H1 (cell line): ENCODE measurements around the gene CAMK2D. TPM values are rescaled to one million over a fixed set of nuclear protein-coding genes. Genes with fewer than 3 reads are reported as not detected.

Experiments used
- CTCF ChIA-PET: fragments of 300-600 bp; sonication (Branson Sonifier 250); formaldehyde crosslinking; loops from one replicate; lab custom pipeline; 2021; ENCODE audit not compliant: partially characterized antibody; lab: Charles Lee
- POLR2A ChIA-PET: fragments of 300-600 bp; sonication (Branson Sonifier 250); formaldehyde crosslinking; loops from one replicate; lab custom pipeline; 2021; ENCODE audit warnings: inconsistent platforms; ENCODE audit not compliant: partially characterized antibody; lab: Charles Lee
- DNase-seq, 2 experiments: peaks; one replicate each; pipeline versions ENCODE4 v3.0.0 to v3.0.0-alpha.2; 2010 to 2022; ENCODE audit warnings: low spot score in 2 of 2, low read depth in 1 of 2, mixed read lengths in 1 of 2
- FAIRE-seq: peaks from 2 replicates; lab custom pipeline; 2011; peaks lifted over from hg19 to GRCh38; lab: Jason Lieb, UNC
- H2AFZ ChIP-seq: 2 replicates; pipeline ENCODE4 v1.8.1; 2012; ENCODE audit warnings: low read length, inconsistent platforms
- H2AK5ac ChIP-seq: 2 replicates; pipeline ENCODE4 v1.6.1; 2013; ENCODE audit warnings: low read depth, low read length
- H2BK120ac ChIP-seq: replicated peaks from 2 replicates; pipeline ENCODE3; 2013; ENCODE audit warnings: low read depth, low read length, inconsistent platforms
- H2BK12ac ChIP-seq: 2 replicates; pipeline ENCODE4 v1.6.1; 2013; ENCODE audit warnings: low read depth, low read length
- H2BK15ac ChIP-seq: 2 replicates; pipeline ENCODE4 v1.6.1; 2013; ENCODE audit warnings: low read length
- H2BK20ac ChIP-seq: 2 replicates; pipeline ENCODE4 v1.6.1; 2013; ENCODE audit warnings: low read length
- H2BK5ac ChIP-seq: 2 replicates; pipeline ENCODE4 v1.6.1; 2013; ENCODE audit warnings: low read depth, low read length
- H3K14ac ChIP-seq: 2 replicates; pipeline ENCODE4 v1.6.1; 2013; ENCODE audit warnings: inconsistent platforms; ENCODE audit not compliant: insufficient read length
- H3K18ac ChIP-seq: 2 replicates; pipeline ENCODE4 v1.6.1; 2013; ENCODE audit warnings: low read length; ENCODE audit errors: extremely low read depth
- H3K23ac ChIP-seq: 2 replicates; pipeline ENCODE4 v1.6.1; 2013; ENCODE audit warnings: inconsistent platforms; ENCODE audit not compliant: insufficient read length
- H3K23me2 ChIP-seq: 2 replicates; pipeline ENCODE4 v1.6.1; 2013; ENCODE audit warnings: low read depth, low read length
- H3K27ac ChIP-seq: 2 replicates; pipeline ENCODE4 v1.6.1; 2011; ENCODE audit warnings: low read depth, low read length, inconsistent platforms
- H3K27me3 ChIP-seq, 4 experiments: replicated peaks in 1 of 4; 1 replicate in 1 of 4; 2 replicates in 3 of 4; pipeline versions ENCODE4 v1.6.1 to v1.8.1; 2011 to 2013; ENCODE audit warnings: low read length in 3 of 4, mild to moderate bottlenecking in 3 of 4, inconsistent platforms in 2 of 4, mixed read lengths in 2 of 4, moderate library complexity in 1 of 4; ENCODE audit not compliant: control insufficient read depth in 3 of 4, insufficient read depth in 3 of 4; ENCODE audit errors: extremely low read depth in 1 of 4
- H3K36me3 ChIP-seq, 4 experiments: 2 replicates each; pipeline versions ENCODE4 v1.6.1 to v1.8.1; 2011 to 2013; ENCODE audit warnings: mild to moderate bottlenecking in 4 of 4, low read length in 3 of 4, moderate library complexity in 2 of 4, control low read depth in 1 of 4, inconsistent platforms in 1 of 4; ENCODE audit not compliant: insufficient read depth in 4 of 4, control insufficient read depth in 2 of 4
- H3K4ac ChIP-seq: replicated peaks from 2 replicates; pipeline ENCODE3; 2013; ENCODE audit warnings: low read length, low read depth, mixed read lengths, inconsistent platforms; ENCODE audit not compliant: insufficient read length
- H3K4me1 ChIP-seq, 4 experiments: replicated peaks in 1 of 4; 1 replicate in 1 of 4; 2 replicates in 3 of 4; pipeline versions ENCODE4 v1.6.1 to v1.8.1; 2011 to 2013; ENCODE audit warnings: low read length in 3 of 4, inconsistent platforms in 2 of 4, mixed read lengths in 1 of 4; ENCODE audit not compliant: insufficient read depth in 4 of 4, control insufficient read depth in 3 of 4
- H3K4me2 ChIP-seq, 2 experiments: 2 replicates each; pipeline versions ENCODE4 v1.6.1 to v1.8.1; 2011 to 2013; ENCODE audit warnings: low read depth in 2 of 2, low read length in 2 of 2, control low read depth in 1 of 2, inconsistent platforms in 1 of 2, mild to moderate bottlenecking in 1 of 2; ENCODE audit not compliant: insufficient read depth in 1 of 2
- H3K4me3 ChIP-seq, 4 experiments: fragments of 200-600, 300-600 bp in 1 of 4; sonication (generic), shearing (Covaris generic), sonication (Bioruptor Twin) in 1 of 4; 2 replicates each; pipeline versions ENCODE4 v1.5.1 to v1.8.1; 2011 to 2016; ENCODE audit warnings: low read length in 4 of 4, low read depth in 3 of 4, control low read depth in 2 of 4, inconsistent platforms in 2 of 4, mild to moderate bottlenecking in 2 of 4, mixed read lengths in 1 of 4, moderate library complexity in 1 of 4; ENCODE audit not compliant: insufficient read depth in 2 of 4; ENCODE audit errors: extremely low read depth in 1 of 4
- H3K56ac ChIP-seq: replicated peaks from 2 replicates; pipeline ENCODE3; 2013; ENCODE audit warnings: low read depth, mild to moderate bottlenecking, mixed read lengths, low read length, inconsistent platforms; ENCODE audit not compliant: insufficient read length
- H3K79me1 ChIP-seq: 2 replicates; pipeline ENCODE4 v1.6.1; 2013; ENCODE audit warnings: low read depth, low read length, control low read depth
- H3K79me2 ChIP-seq, 2 experiments: 2 replicates each; pipeline versions ENCODE4 v1.6.1 to v1.8.1; 2012 to 2013; ENCODE audit warnings: low read length in 2 of 2, mild to moderate bottlenecking in 2 of 2, inconsistent platforms in 1 of 2; ENCODE audit not compliant: insufficient read depth in 2 of 2, control insufficient read depth in 1 of 2
- H3K9ac ChIP-seq, 4 experiments: replicated peaks in 1 of 4; 1 replicate in 1 of 4; 2 replicates in 3 of 4; pipeline versions ENCODE4 v1.6.1 to v1.8.1; 2011 to 2013; ENCODE audit warnings: low read depth in 3 of 4, low read length in 3 of 4, control low read depth in 2 of 4, mild to moderate bottlenecking in 2 of 4, moderate library complexity in 2 of 4, inconsistent platforms in 1 of 4; ENCODE audit errors: extremely low read depth in 1 of 4
- H3K9me3 ChIP-seq, 2 experiments: 2 replicates each; pipeline versions ENCODE4 v1.6.1 to v1.8.1; 2012 to 2013; ENCODE audit warnings: mild to moderate bottlenecking in 2 of 2, moderate library complexity in 2 of 2, control low read depth in 1 of 2, inconsistent platforms in 1 of 2, low read depth in 1 of 2, low read length in 1 of 2, mixed read lengths in 1 of 2; ENCODE audit not compliant: insufficient read depth in 2 of 2
- H4K20me1 ChIP-seq, 2 experiments: replicated peaks in 1 of 2; 2 replicates each; pipeline versions ENCODE3 to v1.8.1; 2011 to 2013; ENCODE audit warnings: inconsistent platforms in 2 of 2, low read length in 2 of 2, mild to moderate bottlenecking in 1 of 2; ENCODE audit not compliant: insufficient read depth in 2 of 2, control insufficient read depth in 1 of 2
- H4K5ac ChIP-seq: 2 replicates; pipeline ENCODE4 v1.6.1; 2013; ENCODE audit warnings: low read length, low read depth, mixed read lengths, inconsistent platforms; ENCODE audit not compliant: insufficient read length
- H4K8ac ChIP-seq: 2 replicates; pipeline ENCODE4 v1.8.0; 2013; ENCODE audit warnings: mild to moderate bottlenecking, moderate library complexity, low read length, inconsistent platforms; ENCODE audit not compliant: insufficient read depth; ENCODE audit errors: extremely low read depth
- H4K91ac ChIP-seq: replicated peaks from 2 replicates; pipeline ENCODE3; 2013; ENCODE audit warnings: low read length, mixed read lengths, inconsistent platforms; ENCODE audit not compliant: insufficient read length
- ATF2 ChIP-seq: IDR thresholded peaks from 2 replicates; pipeline ENCODE4 v1.6.1; 2012; ENCODE audit warnings: low read length, inconsistent platforms
- BRCA1 ChIP-seq: IDR thresholded peaks from 2 replicates; pipeline ENCODE4 v1.6.1; 2012; ENCODE audit warnings: low read depth, low read length, improper control_type of control experiment
- CEBPB ChIP-seq: IDR thresholded peaks from 2 replicates; pipeline ENCODE4 v1.6.1; 2012; ENCODE audit warnings: low read depth, low read length
- CREB1 ChIP-seq: IDR thresholded peaks from 2 replicates; pipeline ENCODE4 v1.6.1; 2012; ENCODE audit warnings: inconsistent platforms
- FOSL1 ChIP-seq: IDR thresholded peaks from 2 replicates; pipeline ENCODE4 v1.6.1; 2011; ENCODE audit warnings: mild to moderate bottlenecking, low read depth, low read length, moderate library complexity; ENCODE audit not compliant: insufficient read depth
- KDM5A ChIP-seq: fragments of 200-600 bp; IDR thresholded peaks from 2 replicates; pipeline ENCODE4 v1.7.1; 2012; ENCODE audit warnings: mild to moderate bottlenecking, low read length, inconsistent platforms, mixed read lengths
- POU5F1 ChIP-seq: IDR thresholded peaks from 2 replicates; pipeline ENCODE4 v1.6.1; 2011; ENCODE audit warnings: low read depth, mild to moderate bottlenecking, low read length, moderate library complexity
- RBBP5 ChIP-seq: IDR thresholded peaks from 2 replicates; pipeline ENCODE4 v1.7.1; 2012; ENCODE audit warnings: low read depth, mild to moderate bottlenecking, inconsistent platforms, low read length, moderate library complexity, borderline replicate concordance
- TCF12 ChIP-seq: IDR thresholded peaks from 2 replicates; pipeline ENCODE4 v1.6.1; 2011; ENCODE audit warnings: low read depth, mild to moderate bottlenecking, low read length
- ZNF274 ChIP-seq: IDR thresholded peaks from 2 replicates; pipeline ENCODE4 v1.7.0; 2012; ENCODE audit warnings: low read length, borderline replicate concordance; ENCODE audit errors: extremely low read depth
- WGBS, 2 experiments: shearing (Covaris generic) in 1 of 2; methylation state at CpG; one replicate each; pipeline versions ENCODE4 v1.1.6 to v1.1.7; 2013 to 2015; ENCODE audit warnings: low lambda C conversion rate in 2 of 2, mixed read lengths in 2 of 2, inconsistent platforms in 1 of 2, low coverage in 1 of 2, missing lambda C conversion rate in 1 of 2; ENCODE audit not compliant: insufficient replicate concordance in 2 of 2, insufficient coverage in 1 of 2, insufficient read length in 1 of 2; ENCODE audit errors: extremely low coverage in 1 of 2, missing lambda C conversion rate in 1 of 2; 5-methylcytosine and 5-hydroxymethylcytosine counted together
- polyA plus RNA-seq, 7 experiments: library from polyadenylated mRNA; depleted of rRNA in 3 of 7; stranded (reverse) in 5 of 7; unstranded in 2 of 7; fragments of >200 nt in 5 of 7; fragments of 200-250 nt in 2 of 7; gene quantifications; 1 replicate in 5 of 7; 2 replicates in 1 of 7; 4 replicates in 1 of 7; pipeline versions ENCODE4 v1.2.1 to v1.2.3, GENCODE V29; 2011 to 2013; ENCODE audit warnings: missing spikeins in 2 of 7, mixed read lengths in 2 of 7
- total RNA-seq: library from RNA; stranded (reverse); fragmentation: NEBNext Ultra II Directional; extraction: Animal tissue kit (Norgen Biotek cat#: 25700); gene quantifications from 2 replicates; pipeline ENCODE4 v1.2.1, GENCODE V29; 2021
- TF ChIP-seq, protein P1 (sequence below): IDR thresholded peaks from 2 replicates; pipeline ENCODE4 v1.6.1; 2012; ENCODE audit warnings: inconsistent platforms
- TF ChIP-seq, protein P2 (sequence below): IDR thresholded peaks from 2 replicates; pipeline ENCODE4 v1.6.1; 2011; ENCODE audit warnings: low read depth, mild to moderate bottlenecking, low read length; ENCODE audit not compliant: insufficient read depth

The CAMK2D gene
- total and polyA plus RNA-seq, 2 of the 8 experiments (the other 6 are each of a cell fraction or from before 2014, with no cell fraction given) = 3.2 to 7.0 TPM

DNA sequence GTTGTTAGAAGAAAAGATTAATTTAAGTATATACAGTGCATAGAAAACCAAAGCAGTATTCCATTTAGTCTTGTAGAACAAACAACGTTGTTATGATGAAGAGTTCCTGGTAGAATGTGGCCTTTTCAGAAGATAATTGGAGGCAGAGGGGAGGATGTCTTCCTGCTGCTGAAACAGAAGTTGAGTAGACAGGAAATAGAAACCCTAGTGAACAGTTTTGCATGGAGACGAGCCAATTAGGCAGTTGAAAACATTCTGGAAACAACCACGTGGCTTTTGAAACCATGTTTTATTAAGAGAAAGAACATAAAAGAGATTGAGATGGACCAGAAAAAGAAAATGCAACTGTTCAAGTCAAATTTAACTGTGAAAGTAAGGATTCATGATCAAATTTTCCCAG lies 325.2 kb downstream of the CAMK2D start:
- H3K27ac ChIP-seq = no peak overlapping the region
- TF ChIP-seq CEBPB = no peak
- no peak for TF ChIP-seq RBBP5
- TF ChIP-seq ATF2 = no peak
- TF ChIP-seq TCF12 = no peak
- no peak for TF ChIP-seq CREB1
- TF ChIP-seq, protein P1, sequence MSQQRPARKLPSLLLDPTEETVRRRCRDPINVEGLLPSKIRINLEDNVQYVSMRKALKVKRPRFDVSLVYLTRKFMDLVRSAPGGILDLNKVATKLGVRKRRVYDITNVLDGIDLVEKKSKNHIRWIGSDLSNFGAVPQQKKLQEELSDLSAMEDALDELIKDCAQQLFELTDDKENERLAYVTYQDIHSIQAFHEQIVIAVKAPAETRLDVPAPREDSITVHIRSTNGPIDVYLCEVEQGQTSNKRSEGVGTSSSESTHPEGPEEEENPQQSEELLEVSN = no peak
- TF ChIP-seq KDM5A = no peak
- no peak for TF ChIP-seq ZNF274
- TF ChIP-seq FOSL1 = no peak
- no peak for TF ChIP-seq BRCA1
- TF ChIP-seq, protein P2, sequence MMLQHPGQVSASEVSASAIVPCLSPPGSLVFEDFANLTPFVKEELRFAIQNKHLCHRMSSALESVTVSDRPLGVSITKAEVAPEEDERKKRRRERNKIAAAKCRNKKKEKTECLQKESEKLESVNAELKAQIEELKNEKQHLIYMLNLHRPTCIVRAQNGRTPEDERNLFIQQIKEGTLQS = no peak
- TF ChIP-seq POU5F1 = no peak

More for the DNA sequence above, 325.2 kb downstream of the CAMK2D start:
- Histone ChIP-seq H3K14ac (no peak overlapping the region), H3K9ac (no peak overlapping the region), H4K20me1 (no peaks in the 10 kb centered on the region), H2AFZ (no peak overlapping the region), H3K79me2 (no peaks in the 10 kb centered on the region), H4K5ac (no peak overlapping the region), H3K4ac (no peak overlapping the region), H3K27me3 (no peaks in the 10 kb centered on the region), H3K18ac (no peak overlapping the region), H3K36me3 (no peaks in the 10 kb centered on the region), H3K4me2 (no peak overlapping the region), H4K8ac (no peak overlapping the region), H2AK5ac (no peak overlapping the region), H3K4me1 (peaks cover 0 to 3% (median 0%) of the 10 kb centered on the region in 4 experiments; a peak in 1 of 7 replicates), H2BK120ac (no peak overlapping the region), H3K23me2 (no peaks in the 10 kb centered on the region; the same call in 1 of the 2 replicates), H3K9me3 (no peaks in the 10 kb centered on the region), H4K91ac (no peak overlapping the region), H2BK12ac (no peak overlapping the region), H3K56ac (no peak overlapping the region), H2BK5ac (no peak overlapping the region), H2BK20ac (no peak overlapping the region), H2BK15ac (no peak overlapping the region), H3K79me1 (no peaks in the 10 kb centered on the region), H3K23ac (no peak overlapping the region), H3K4me3 (no peak overlapping the region)
- ChIA-PET CTCF (no interaction called here), POLR2A (no interaction called here)
- no peak for FAIRE-seq
- 71% methylated on average over 3 of the region's 3 CpGs; no CpG with 5 or more reads in 1 of the 2 experiments for WGBS, 2 experiments
- no peak for DNase-seq
